H1 (cell line): ENCODE measurements around the gene FAM221B. TPM values are rescaled to one million over a fixed set of nuclear protein-coding genes. Genes with fewer than 3 reads are reported as not detected.

Experiments used
- CTCF ChIA-PET: fragments of 300-600 bp; sonication (Branson Sonifier 250); formaldehyde crosslinking; loops from one replicate; lab custom pipeline; 2021; ENCODE audit not compliant: partially characterized antibody; lab: Charles Lee
- POLR2A ChIA-PET: fragments of 300-600 bp; sonication (Branson Sonifier 250); formaldehyde crosslinking; loops from one replicate; lab custom pipeline; 2021; ENCODE audit warnings: inconsistent platforms; ENCODE audit not compliant: partially characterized antibody; lab: Charles Lee
- DNase-seq, 2 experiments: peaks; one replicate each; pipeline versions ENCODE4 v3.0.0 to v3.0.0-alpha.2; 2010 to 2022; ENCODE audit warnings: low spot score in 2 of 2, low read depth in 1 of 2, mixed read lengths in 1 of 2
- FAIRE-seq: peaks from 2 replicates; lab custom pipeline; 2011; peaks lifted over from hg19 to GRCh38; lab: Jason Lieb, UNC
- H2AFZ ChIP-seq: 2 replicates; pipeline ENCODE4 v1.8.1; 2012; ENCODE audit warnings: low read length, inconsistent platforms
- H2AK5ac ChIP-seq: 2 replicates; pipeline ENCODE4 v1.6.1; 2013; ENCODE audit warnings: low read depth, low read length
- H2BK120ac ChIP-seq: replicated peaks from 2 replicates; pipeline ENCODE3; 2013; ENCODE audit warnings: low read depth, low read length, inconsistent platforms
- H2BK12ac ChIP-seq: 2 replicates; pipeline ENCODE4 v1.6.1; 2013; ENCODE audit warnings: low read depth, low read length
- H2BK15ac ChIP-seq: 2 replicates; pipeline ENCODE4 v1.6.1; 2013; ENCODE audit warnings: low read length
- H2BK20ac ChIP-seq: 2 replicates; pipeline ENCODE4 v1.6.1; 2013; ENCODE audit warnings: low read length
- H2BK5ac ChIP-seq: 2 replicates; pipeline ENCODE4 v1.6.1; 2013; ENCODE audit warnings: low read depth, low read length
- H3K14ac ChIP-seq: 2 replicates; pipeline ENCODE4 v1.6.1; 2013; ENCODE audit warnings: inconsistent platforms; ENCODE audit not compliant: insufficient read length
- H3K18ac ChIP-seq: 2 replicates; pipeline ENCODE4 v1.6.1; 2013; ENCODE audit warnings: low read length; ENCODE audit errors: extremely low read depth
- H3K23ac ChIP-seq: 2 replicates; pipeline ENCODE4 v1.6.1; 2013; ENCODE audit warnings: inconsistent platforms; ENCODE audit not compliant: insufficient read length
- H3K23me2 ChIP-seq: 2 replicates; pipeline ENCODE4 v1.6.1; 2013; ENCODE audit warnings: low read depth, low read length
- H3K27ac ChIP-seq: 2 replicates; pipeline ENCODE4 v1.6.1; 2011; ENCODE audit warnings: low read depth, low read length, inconsistent platforms
- H3K27me3 ChIP-seq, 4 experiments: replicated peaks in 1 of 4; 1 replicate in 1 of 4; 2 replicates in 3 of 4; pipeline versions ENCODE4 v1.6.1 to v1.8.1; 2011 to 2013; ENCODE audit warnings: low read length in 3 of 4, mild to moderate bottlenecking in 3 of 4, inconsistent platforms in 2 of 4, mixed read lengths in 2 of 4, moderate library complexity in 1 of 4; ENCODE audit not compliant: control insufficient read depth in 3 of 4, insufficient read depth in 3 of 4; ENCODE audit errors: extremely low read depth in 1 of 4
- H3K36me3 ChIP-seq, 4 experiments: 2 replicates each; pipeline versions ENCODE4 v1.6.1 to v1.8.1; 2011 to 2013; ENCODE audit warnings: mild to moderate bottlenecking in 4 of 4, low read length in 3 of 4, moderate library complexity in 2 of 4, control low read depth in 1 of 4, inconsistent platforms in 1 of 4; ENCODE audit not compliant: insufficient read depth in 4 of 4, control insufficient read depth in 2 of 4
- H3K4ac ChIP-seq: replicated peaks from 2 replicates; pipeline ENCODE3; 2013; ENCODE audit warnings: low read length, low read depth, mixed read lengths, inconsistent platforms; ENCODE audit not compliant: insufficient read length
- H3K4me1 ChIP-seq, 4 experiments: replicated peaks in 1 of 4; 1 replicate in 1 of 4; 2 replicates in 3 of 4; pipeline versions ENCODE4 v1.6.1 to v1.8.1; 2011 to 2013; ENCODE audit warnings: low read length in 3 of 4, inconsistent platforms in 2 of 4, mixed read lengths in 1 of 4; ENCODE audit not compliant: insufficient read depth in 4 of 4, control insufficient read depth in 3 of 4
- H3K4me2 ChIP-seq, 2 experiments: 2 replicates each; pipeline versions ENCODE4 v1.6.1 to v1.8.1; 2011 to 2013; ENCODE audit warnings: low read depth in 2 of 2, low read length in 2 of 2, control low read depth in 1 of 2, inconsistent platforms in 1 of 2, mild to moderate bottlenecking in 1 of 2; ENCODE audit not compliant: insufficient read depth in 1 of 2
- H3K4me3 ChIP-seq, 4 experiments: fragments of 200-600, 300-600 bp in 1 of 4; sonication (generic), shearing (Covaris generic), sonication (Bioruptor Twin) in 1 of 4; 2 replicates each; pipeline versions ENCODE4 v1.5.1 to v1.8.1; 2011 to 2016; ENCODE audit warnings: low read length in 4 of 4, low read depth in 3 of 4, control low read depth in 2 of 4, inconsistent platforms in 2 of 4, mild to moderate bottlenecking in 2 of 4, mixed read lengths in 1 of 4, moderate library complexity in 1 of 4; ENCODE audit not compliant: insufficient read depth in 2 of 4; ENCODE audit errors: extremely low read depth in 1 of 4
- H3K56ac ChIP-seq: replicated peaks from 2 replicates; pipeline ENCODE3; 2013; ENCODE audit warnings: low read depth, mild to moderate bottlenecking, mixed read lengths, low read length, inconsistent platforms; ENCODE audit not compliant: insufficient read length
- H3K79me1 ChIP-seq: 2 replicates; pipeline ENCODE4 v1.6.1; 2013; ENCODE audit warnings: low read depth, low read length, control low read depth
- H3K79me2 ChIP-seq, 2 experiments: 2 replicates each; pipeline versions ENCODE4 v1.6.1 to v1.8.1; 2012 to 2013; ENCODE audit warnings: low read length in 2 of 2, mild to moderate bottlenecking in 2 of 2, inconsistent platforms in 1 of 2; ENCODE audit not compliant: insufficient read depth in 2 of 2, control insufficient read depth in 1 of 2
- H3K9ac ChIP-seq, 4 experiments: replicated peaks in 1 of 4; 1 replicate in 1 of 4; 2 replicates in 3 of 4; pipeline versions ENCODE4 v1.6.1 to v1.8.1; 2011 to 2013; ENCODE audit warnings: low read depth in 3 of 4, low read length in 3 of 4, control low read depth in 2 of 4, mild to moderate bottlenecking in 2 of 4, moderate library complexity in 2 of 4, inconsistent platforms in 1 of 4; ENCODE audit errors: extremely low read depth in 1 of 4
- H3K9me3 ChIP-seq, 2 experiments: 2 replicates each; pipeline versions ENCODE4 v1.6.1 to v1.8.1; 2012 to 2013; ENCODE audit warnings: mild to moderate bottlenecking in 2 of 2, moderate library complexity in 2 of 2, control low read depth in 1 of 2, inconsistent platforms in 1 of 2, low read depth in 1 of 2, low read length in 1 of 2, mixed read lengths in 1 of 2; ENCODE audit not compliant: insufficient read depth in 2 of 2
- H4K20me1 ChIP-seq, 2 experiments: replicated peaks in 1 of 2; 2 replicates each; pipeline versions ENCODE3 to v1.8.1; 2011 to 2013; ENCODE audit warnings: inconsistent platforms in 2 of 2, low read length in 2 of 2, mild to moderate bottlenecking in 1 of 2; ENCODE audit not compliant: insufficient read depth in 2 of 2, control insufficient read depth in 1 of 2
- H4K5ac ChIP-seq: 2 replicates; pipeline ENCODE4 v1.6.1; 2013; ENCODE audit warnings: low read length, low read depth, mixed read lengths, inconsistent platforms; ENCODE audit not compliant: insufficient read length
- H4K8ac ChIP-seq: 2 replicates; pipeline ENCODE4 v1.8.0; 2013; ENCODE audit warnings: mild to moderate bottlenecking, moderate library complexity, low read length, inconsistent platforms; ENCODE audit not compliant: insufficient read depth; ENCODE audit errors: extremely low read depth
- H4K91ac ChIP-seq: replicated peaks from 2 replicates; pipeline ENCODE3; 2013; ENCODE audit warnings: low read length, mixed read lengths, inconsistent platforms; ENCODE audit not compliant: insufficient read length
- CBX8 ChIP-seq: fragments of 300-800, 300-1000 bp; sonication (generic); IDR thresholded peaks from 2 replicates; pipeline ENCODE4 v1.7.1; 2016; ENCODE audit warnings: low read depth, low read length, borderline replicate concordance
- EGR1 ChIP-seq: IDR thresholded peaks from 2 replicates; pipeline ENCODE4 v1.6.1; 2011; ENCODE audit warnings: low read depth, low read length, borderline replicate concordance
- HDAC2 ChIP-seq, 2 experiments: fragments of 300-600 bp in 1 of 2; sonication (generic) in 1 of 2; IDR thresholded peaks; 2 replicates each; pipeline ENCODE4 v1.6.1; 2011 to 2012; ENCODE audit warnings: low read depth in 2 of 2, low read length in 2 of 2, mild to moderate bottlenecking in 2 of 2, moderate library complexity in 2 of 2, borderline replicate concordance in 1 of 2, inconsistent platforms in 1 of 2
- HDAC6 ChIP-seq: IDR thresholded peaks from one replicate; pipeline ENCODE4 v1.7.1; 2012; ENCODE audit warnings: low read depth, mild to moderate bottlenecking, inconsistent platforms, low read length, moderate library complexity
- NANOG ChIP-seq: IDR thresholded peaks from 2 replicates; pipeline ENCODE4 v1.6.1; 2011; ENCODE audit warnings: low read length, low read depth, mild to moderate bottlenecking, inconsistent platforms; ENCODE audit not compliant: insufficient read depth, poor library complexity, severe bottlenecking
- POLR2A ChIP-seq, 2 experiments: IDR thresholded peaks; 1 replicate in 1 of 2; 2 replicates in 1 of 2; pipeline ENCODE4 v1.6.1; 2011; ENCODE audit warnings: low read depth in 2 of 2, low read length in 2 of 2, mild to moderate bottlenecking in 2 of 2; ENCODE audit errors: control extremely low read depth in 1 of 2
- POLR2AphosphoS5 ChIP-seq: IDR thresholded peaks from 2 replicates; pipeline ENCODE4 v1.6.1; 2011; ENCODE audit warnings: low read depth, low read length
- RBBP5 ChIP-seq: IDR thresholded peaks from 2 replicates; pipeline ENCODE4 v1.7.1; 2012; ENCODE audit warnings: low read depth, mild to moderate bottlenecking, inconsistent platforms, low read length, moderate library complexity, borderline replicate concordance
- SAP30 ChIP-seq: fragments of 300-600 bp; sonication (generic); IDR thresholded peaks from 2 replicates; pipeline ENCODE4 v1.7.1; 2012; ENCODE audit warnings: low read length, moderate library complexity, mild to moderate bottlenecking, inconsistent platforms; ENCODE audit not compliant: insufficient read depth, insufficient replicate concordance
- SP1 ChIP-seq: IDR thresholded peaks from 2 replicates; pipeline ENCODE4 v1.6.1; 2011; ENCODE audit warnings: low read depth, low read length
- SP4 ChIP-seq: IDR thresholded peaks from 2 replicates; pipeline ENCODE4 v1.6.1; 2012; ENCODE audit warnings: low read length, inconsistent platforms
- YY1 ChIP-seq: IDR thresholded peaks from 2 replicates; pipeline ENCODE4 v1.6.1; 2011; ENCODE audit warnings: low read depth, mild to moderate bottlenecking, low read length
- WGBS, 2 experiments: shearing (Covaris generic) in 1 of 2; methylation state at CpG; one replicate each; pipeline versions ENCODE4 v1.1.6 to v1.1.7; 2013 to 2015; ENCODE audit warnings: low lambda C conversion rate in 2 of 2, mixed read lengths in 2 of 2, inconsistent platforms in 1 of 2, low coverage in 1 of 2, missing lambda C conversion rate in 1 of 2; ENCODE audit not compliant: insufficient replicate concordance in 2 of 2, insufficient coverage in 1 of 2, insufficient read length in 1 of 2; ENCODE audit errors: extremely low coverage in 1 of 2, missing lambda C conversion rate in 1 of 2; 5-methylcytosine and 5-hydroxymethylcytosine counted together
- polyA plus RNA-seq, 7 experiments: library from polyadenylated mRNA; depleted of rRNA in 3 of 7; stranded (reverse) in 5 of 7; unstranded in 2 of 7; fragments of >200 nt in 5 of 7; fragments of 200-250 nt in 2 of 7; gene quantifications; 1 replicate in 5 of 7; 2 replicates in 1 of 7; 4 replicates in 1 of 7; pipeline versions ENCODE4 v1.2.1 to v1.2.3, GENCODE V29; 2011 to 2013; ENCODE audit warnings: missing spikeins in 2 of 7, mixed read lengths in 2 of 7
- total RNA-seq: library from RNA; stranded (reverse); fragmentation: NEBNext Ultra II Directional; extraction: Animal tissue kit (Norgen Biotek cat#: 25700); gene quantifications from 2 replicates; pipeline ENCODE4 v1.2.1, GENCODE V29; 2021

FAM221B gene
- total and polyA plus RNA-seq, 2 of the 8 experiments (the other 6 are each of a cell fraction or from before 2014, with no cell fraction given) = not detected

- CTCF ChIA-PET = interaction anchor here (0.8 to 5.3 kb wide), 11 partner anchors 17 to 75 kb away, joined by 3 to 25 read pairs (median 4); no protein-coding TSS in a partner anchor
- Histone ChIP-seq H2BK15ac (no peak overlapping the region), H2AFZ (no peak overlapping the region), H4K5ac (no peak overlapping the region), H3K36me3 (no peaks in the 10 kb centered on the region), H3K4ac (no peak overlapping the region), H3K23ac (no peak overlapping the region), H4K91ac (no peak overlapping the region), H3K79me2 (no peaks in the 10 kb centered on the region), H4K8ac (no peak overlapping the region), H4K20me1 (peaks cover 0 to 3% of the 10 kb centered on the region in 2 experiments), H2AK5ac (no peak overlapping the region), H3K9ac (no peak overlapping the region), H3K79me1 (no peaks in the 10 kb centered on the region), H2BK120ac (no peak overlapping the region), H3K14ac (no peak overlapping the region), H3K4me2 (no peak overlapping the region), H2BK5ac (no peak overlapping the region), H3K9me3 (no peaks in the 10 kb centered on the region; a peak in 1 of 4 replicates), H3K23me2 (no peaks in the 10 kb centered on the region; the same call in 1 of the 2 replicates), H3K27ac (no peak overlapping the region), H3K27me3 (peaks cover 0 to 2% (median 0%) of the 10 kb centered on the region in 4 experiments; a peak in 1 of 7 replicates), H3K56ac (no peak overlapping the region), H3K4me1 (peaks cover 0 to 8% (median 6%) of the 10 kb centered on the region in 4 experiments; a peak in 6 of 7 replicates), H3K4me3 (no peak overlapping the region), H2BK20ac (no peak overlapping the region), H3K18ac (no peak overlapping the region), H2BK12ac (no peak overlapping the region)
- DNase-seq (no peak), FAIRE-seq (no peak)
- POLR2A ChIA-PET = interaction anchor here (0.9 to 7.4 kb wide), 5 partner anchors 9 to 43 kb away, joined by 3 to 43 read pairs (median 3); no protein-coding TSS in a partner anchor
- 86% methylated on average over 8 of the region's 8 CpGs; no CpG with 5 or more reads in 1 of the 2 experiments for WGBS, 2 experiments
- TF ChIP-seq YY1 (no peak), SP4 (no peak), POLR2AphosphoS5 (no peak), POLR2A (IDR thresholded peaks at IDR 0.05; ENCODE audit: control extremely low read depth in 1 of 2, low read depth in 2 of 2, low read length in 2 of 2) (no peak), CBX8 (no peak), SAP30 (no peak), HDAC6 (no peak), HDAC2 (IDR thresholded peaks at IDR 0.05; ENCODE audit: borderline replicate concordance in 1 of 2, low read depth in 2 of 2, low read length in 2 of 2) (no peak), NANOG (no peak), EGR1 (no peak), RBBP5 (no peak), SP1 (no peak)
Observed at GRCh38 chr9:35864695-35865255, 36.2 kb upstream of the FAM221B start.
